ENCODE results near the gene CATSPER1.

The CATSPER1 gene

DNA sequence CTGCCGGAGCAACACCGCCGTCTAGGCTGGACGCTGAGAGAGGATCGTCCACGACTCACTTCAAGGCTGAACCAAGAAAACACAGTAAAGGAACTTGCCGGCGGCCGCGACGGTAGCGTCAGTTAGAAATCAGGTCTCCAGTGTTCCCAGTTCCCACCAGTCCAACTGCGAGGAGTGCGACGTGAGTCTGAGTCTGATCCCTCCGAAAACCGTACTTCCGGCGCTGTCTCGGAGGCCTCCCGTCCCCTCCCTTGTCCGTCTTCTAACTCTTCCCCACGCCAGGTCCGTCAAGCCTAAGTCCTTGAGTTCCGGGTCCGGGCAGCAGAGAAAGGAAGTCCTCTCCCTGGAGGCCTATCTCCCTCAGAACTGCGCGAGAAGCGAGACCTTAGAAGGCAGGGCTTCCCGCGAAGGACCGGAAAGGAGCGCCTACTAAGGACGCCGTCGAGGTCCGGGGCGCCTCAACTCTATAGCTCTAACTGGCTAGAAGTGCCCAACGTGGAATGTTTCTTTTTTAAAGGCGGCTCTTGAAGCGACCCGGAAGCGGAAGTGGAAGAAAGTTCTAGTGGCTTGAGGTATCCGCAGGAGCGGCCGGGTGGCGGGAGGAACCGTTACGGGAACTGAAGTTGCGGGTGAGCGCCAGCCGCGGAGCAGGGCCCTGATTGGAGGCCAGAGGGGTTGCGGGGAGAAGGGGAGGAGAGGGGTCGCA is 24.2 kb downstream of the CATSPER1 start, which contains the start of the genes BANF1 and EIF1AD:
TSS of gene BANF1 (plus strand) at position 562 of the 706 bp plus-strand sequence. CDS start 748 bp downstream, outside the sequence.
TSS of gene EIF1AD (minus strand) at position 216 of the 706 bp plus-strand sequence. CDS start 1,768 bp downstream, outside the sequence.
- DNase-seq, result peak; percentile 91

DNA sequence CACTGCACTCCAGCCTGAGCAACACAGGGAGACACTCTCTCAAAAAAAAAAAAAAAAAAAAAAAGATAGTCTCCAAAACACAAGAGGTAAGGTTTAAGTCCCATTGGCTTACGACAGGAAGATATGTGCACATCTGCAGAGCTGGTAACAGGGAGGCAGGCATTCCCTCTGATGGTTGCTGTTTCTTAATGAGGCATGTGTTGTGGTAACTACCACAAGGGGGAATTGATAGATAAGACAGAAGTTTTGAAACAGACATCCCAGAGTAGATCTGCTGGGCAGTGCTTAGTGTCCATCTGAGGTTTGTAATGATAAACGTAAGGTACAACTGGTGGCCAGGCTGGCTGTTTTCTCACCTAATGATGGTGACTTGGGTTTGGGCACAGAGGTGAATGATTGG is 29.0 kb downstream of the CATSPER1 start:
- DNase-seq, result no peak

DNA sequence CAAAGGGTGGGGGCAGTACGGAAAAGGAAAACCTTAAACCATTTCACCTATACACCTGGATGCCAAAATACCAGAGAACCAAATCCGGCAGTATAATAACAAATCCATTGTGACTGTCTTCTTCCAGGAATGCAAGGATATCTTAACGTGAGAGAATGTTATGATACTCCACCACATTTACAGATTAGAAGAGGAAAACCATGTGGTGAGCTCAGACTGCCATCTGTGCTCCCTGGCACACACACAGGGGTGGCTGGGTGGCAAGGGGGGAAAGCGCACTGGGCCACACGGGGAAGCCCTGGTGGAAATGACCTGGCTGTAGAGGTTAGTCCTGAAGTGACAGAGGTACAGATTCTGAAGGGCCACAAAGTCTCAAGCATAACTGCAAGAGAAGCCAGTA is 34.2 kb downstream of the CATSPER1 start:
- no peak for DNase-seq

DNA sequence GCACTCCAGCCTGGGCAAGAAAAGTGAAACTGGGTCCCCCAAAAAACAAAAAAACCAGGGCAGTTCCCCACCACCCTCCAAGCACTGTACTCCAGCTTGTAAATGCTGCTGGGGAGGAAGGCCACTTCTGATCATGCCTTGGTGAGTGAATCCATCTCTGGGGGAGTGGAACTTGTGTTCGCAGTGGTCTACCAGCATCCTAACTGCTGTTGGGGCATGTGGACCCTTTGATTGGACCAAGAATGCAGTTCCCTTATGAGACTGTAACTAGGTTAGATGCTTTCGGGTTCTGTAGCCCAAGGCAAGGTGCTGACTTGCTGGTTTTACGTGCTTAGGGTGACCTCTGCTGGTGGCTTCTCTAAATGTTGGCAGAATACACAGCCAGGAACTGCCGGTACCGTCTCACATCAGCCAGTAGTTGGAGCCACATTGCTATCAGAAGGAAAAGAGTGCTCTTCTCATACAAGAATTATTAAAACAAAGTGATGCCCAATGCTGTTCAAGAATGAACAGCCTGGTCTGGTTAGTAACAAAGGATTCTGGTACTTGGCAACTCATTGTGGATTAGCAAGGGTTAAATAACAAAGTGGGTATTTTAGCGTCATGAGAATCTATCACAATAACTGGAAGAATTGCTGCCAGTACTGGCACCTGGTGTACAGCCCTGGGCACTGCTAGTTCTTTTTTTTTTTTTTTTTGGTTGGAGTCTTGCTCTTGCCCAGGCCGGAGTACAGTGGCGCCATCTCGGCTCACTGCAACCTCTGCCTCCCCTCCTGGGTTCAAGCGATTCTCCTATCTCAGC is 37.3 kb downstream of the CATSPER1 start:
- DNase-seq, result peak; percentile 94

DNA sequence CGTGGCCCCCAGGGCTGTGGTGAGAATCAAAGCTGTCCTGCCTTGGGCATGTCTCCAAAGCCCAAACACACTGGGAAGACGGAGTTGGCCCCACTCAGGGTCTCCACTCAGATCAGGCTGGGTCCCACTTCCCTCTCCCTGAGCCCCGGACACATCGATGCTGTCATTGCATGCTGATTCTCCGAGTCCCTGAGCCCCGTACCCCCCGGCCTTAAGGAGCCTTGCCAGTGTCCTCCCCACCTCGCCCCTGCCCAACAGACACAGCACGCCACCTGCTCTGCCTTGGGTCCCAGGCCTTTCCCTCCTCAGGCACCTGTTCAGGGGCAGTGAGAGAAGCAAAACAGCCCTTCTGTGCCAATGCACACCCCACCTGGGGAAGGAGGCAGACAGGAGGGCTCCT is 38.9 kb downstream of the CATSPER1 start:
- no peak for DNase-seq

DNA sequence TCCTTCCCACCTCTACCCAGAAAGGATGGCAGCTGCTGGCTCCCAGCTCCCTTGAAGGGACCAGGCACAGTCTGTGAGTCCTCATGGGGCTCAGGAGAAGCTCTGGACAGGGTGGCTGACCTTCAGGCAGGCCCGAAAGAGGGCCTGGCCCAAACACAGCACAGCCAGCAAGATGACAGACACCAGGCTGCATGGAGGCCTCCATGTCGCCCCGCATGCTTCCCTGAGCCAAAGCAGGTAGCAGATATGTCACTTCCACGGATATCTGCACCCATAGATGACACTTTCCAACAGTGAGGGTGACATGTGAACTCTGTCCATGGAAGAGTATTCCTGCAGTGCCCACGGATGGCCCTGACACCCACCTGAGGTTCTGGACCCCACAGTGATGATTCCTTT is 42.7 kb downstream of the CATSPER1 start:
- no peak for DNase-seq

DNA sequence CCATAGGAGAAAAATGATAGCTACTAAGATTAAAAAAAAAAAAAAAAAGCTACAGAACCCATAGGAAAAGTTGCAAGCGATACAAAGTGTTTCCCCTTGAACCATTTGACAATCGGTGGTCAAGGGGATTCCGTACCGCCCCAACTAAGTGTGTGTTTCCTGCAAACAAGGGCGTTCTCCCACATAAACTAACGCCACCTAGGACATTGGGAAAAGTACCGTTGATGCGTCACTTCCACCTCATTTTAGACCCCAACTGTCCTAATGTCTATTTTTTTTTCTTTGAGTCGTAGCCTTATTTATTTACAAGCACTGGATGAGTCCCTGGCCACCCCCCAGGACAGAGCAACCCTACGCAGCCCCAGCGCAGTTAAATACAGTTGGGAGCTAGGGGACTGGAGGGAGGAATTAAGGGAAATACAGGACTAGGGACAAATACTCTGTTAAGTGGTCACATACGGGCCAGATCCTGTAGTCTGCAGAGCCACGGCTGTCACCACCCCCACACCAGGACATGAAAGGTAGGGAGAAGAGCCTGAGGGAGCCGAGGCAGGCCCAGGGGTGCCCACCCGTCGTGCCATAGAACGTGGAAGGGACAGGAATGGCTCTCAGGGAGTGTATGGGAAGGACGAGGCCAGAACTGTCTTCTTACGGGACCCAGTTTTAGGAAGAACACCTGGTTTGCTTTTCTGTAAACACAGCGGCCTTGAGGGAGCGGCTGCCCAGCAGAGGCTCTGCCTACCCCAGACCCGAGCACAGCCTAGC is 43.3 kb downstream of the CATSPER1 start:
- DNase-seq, result no peak

DNA sequence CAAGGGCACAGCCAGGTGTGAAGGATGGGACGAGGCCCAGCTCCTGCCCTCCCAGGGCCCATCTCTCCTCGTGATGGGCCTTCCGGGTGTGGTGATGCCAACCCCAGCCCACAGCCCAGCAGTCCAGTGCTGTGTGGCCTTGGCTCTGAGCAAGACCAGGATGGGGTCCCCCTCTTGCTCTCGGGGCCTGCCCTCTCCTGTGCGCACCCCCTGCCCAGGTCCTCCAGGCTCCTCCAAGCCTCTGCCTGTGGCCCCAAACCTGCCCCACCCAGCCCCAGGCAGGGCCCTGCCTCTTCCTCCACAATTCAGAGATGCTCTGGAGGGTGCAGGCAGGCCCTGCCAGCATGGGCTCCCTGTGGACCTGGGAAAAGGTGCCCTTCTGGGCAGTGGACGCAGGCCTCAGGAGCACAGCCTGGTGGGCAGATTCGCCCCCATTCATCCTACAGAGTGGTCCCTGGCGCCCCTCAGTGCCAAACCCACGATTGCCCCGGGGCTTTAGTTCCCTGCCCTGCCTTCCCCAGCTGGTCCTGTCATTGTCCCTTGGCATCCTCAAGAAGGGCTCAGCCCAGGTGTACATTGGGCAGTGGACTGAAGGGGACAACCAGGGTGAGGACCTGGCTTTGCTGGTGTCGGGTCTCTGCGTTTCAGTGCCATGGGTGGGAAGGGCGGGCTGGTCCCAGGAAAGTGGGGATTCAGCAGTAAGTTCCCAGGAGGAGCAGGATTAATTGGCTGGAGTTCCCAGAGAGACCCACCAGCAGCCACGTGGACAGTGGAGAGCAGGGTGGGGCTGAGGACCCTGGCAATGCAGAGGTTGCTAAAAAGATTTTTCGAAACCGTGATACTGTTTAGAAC is 44.1 kb downstream of the CATSPER1 start:
- no peak for DNase-seq

DNA sequence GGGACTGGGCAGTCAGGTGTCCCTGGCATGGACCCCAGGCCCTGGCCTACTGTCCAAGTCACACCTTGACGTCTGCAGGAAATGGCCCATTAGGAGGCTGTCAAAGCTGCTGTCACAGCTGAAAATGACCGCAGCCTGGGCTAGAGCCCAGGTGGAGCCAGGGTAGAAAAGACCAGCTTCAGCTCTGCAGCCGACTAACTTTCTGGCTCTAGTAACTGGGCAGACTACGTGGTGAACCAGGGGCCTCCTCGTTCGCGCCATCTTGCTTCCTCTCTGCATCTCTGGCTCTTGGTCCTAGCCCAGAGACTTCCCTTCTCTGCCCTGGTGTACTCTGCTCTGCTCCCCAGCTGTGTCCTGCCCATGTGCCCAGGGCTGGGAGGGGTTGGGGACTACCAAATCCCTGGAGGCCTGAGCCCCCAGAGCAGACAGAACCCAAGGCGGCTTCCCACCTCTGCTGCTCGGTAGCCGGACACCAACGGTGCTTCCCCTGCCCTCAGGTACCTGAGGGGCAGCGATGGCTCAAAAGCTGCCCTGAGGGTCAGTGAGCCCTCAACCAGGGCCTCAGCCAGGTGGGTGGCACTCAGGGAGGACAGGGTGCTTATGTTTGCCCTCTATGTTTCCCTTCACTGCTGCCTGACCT is 45.1 kb downstream of the CATSPER1 start:
- no peak for DNase-seq

DNA sequence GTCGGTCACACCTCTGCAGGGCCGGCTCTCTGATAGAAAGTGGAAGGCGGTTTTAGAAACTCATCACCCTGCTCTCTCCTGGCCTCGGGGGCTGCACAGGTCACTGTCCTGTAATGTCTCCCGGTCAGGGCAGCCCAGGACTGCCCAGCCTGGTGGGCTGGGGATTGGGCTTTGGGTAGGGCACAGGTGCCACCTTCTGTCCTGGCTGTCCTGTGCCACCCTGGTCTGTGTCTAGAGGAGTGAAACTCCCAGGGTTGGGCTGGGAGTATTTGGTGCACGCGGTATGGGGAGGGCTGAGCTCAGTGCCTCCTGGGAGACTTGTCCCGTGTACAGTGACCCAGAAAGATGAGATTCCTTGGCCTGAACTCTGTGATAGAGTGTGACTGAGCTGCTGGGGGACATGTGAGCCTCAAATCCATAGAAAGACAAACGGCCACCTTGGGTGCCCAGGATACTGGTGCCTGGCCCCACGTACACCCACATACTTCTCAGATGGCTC is 47.0 kb downstream of the CATSPER1 start:
- no peak for DNase-seq

DNA sequence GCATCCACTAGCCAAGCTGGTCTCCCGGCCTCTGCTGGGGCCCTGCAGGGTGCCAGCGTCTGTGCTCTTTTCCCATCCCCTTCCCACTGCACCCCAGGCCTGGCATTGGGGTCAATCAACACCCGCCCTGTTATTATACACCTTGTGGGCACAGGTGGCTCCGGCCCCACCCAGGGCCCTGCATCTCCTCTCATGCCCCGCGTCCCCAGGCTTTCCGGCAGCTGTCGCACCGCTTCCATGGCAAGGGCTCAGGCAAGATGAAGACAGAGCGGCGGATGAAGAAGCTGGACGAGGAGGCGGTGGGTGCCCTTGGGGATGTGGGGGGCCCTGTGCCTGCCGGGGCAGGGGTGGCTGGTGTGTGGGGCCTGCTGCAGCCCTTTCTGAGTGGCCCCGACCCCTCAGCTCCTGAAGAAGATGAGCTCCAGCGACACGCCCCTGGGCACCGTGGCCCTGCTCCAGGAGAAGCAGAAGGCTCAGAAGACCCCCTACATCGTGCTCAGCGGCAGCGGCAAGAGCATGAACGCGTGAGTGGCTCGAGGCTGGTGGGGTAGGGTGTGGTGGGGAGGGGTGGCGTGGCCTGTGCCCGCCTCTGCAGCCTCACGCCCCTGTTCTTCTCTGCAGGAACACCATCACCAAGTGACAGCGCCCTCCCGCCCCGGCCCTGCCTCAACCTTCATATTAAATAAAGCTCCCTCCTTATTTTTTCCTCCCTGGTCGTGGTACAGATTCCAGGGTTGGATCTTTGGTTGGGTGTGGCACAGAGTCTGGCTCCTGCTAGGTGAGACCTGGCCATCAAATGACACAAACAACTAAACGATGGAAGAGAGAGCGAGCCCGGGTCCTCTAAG is 47.7 kb downstream of the CATSPER1 start:
- DNase-seq, result no peak

DNA sequence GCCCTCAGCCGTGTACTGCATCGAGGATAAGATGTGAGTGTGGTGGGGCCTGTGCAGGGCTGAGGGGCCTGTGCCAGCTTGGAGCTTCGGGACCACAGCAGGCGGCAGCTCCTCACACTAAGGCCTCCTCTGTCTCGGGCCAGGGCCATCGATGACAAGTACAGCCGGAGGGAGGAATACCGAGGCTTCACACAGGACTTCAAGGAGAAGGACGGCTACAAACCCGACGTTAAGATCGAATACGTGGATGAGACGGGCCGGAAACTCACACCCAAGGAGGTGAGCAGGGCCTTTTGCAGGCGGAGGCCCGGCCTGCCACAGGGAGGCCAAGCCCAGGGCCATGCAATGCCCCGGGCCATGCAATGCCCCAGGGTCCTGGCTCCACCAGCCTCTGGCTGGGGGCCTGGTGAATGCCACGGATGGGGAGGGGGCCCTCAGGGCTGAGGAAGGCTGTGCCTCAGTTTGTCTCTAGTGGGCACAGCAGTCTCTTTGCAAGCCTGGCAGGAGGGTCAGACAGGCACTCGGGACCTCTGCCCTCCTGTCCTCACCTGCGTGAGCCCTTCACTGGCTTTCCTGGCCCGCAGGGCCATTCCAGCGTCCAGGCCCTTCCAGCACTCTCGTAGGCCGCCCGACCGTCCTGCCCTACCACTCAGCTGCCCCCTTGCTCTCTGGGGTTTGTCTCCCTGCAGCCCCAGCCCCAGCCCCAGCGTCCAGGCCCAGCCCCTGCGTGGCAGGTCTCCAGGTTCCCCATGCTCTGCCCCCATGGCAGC is 48.5 kb downstream of the CATSPER1 start:
- no peak for DNase-seq

DNA sequence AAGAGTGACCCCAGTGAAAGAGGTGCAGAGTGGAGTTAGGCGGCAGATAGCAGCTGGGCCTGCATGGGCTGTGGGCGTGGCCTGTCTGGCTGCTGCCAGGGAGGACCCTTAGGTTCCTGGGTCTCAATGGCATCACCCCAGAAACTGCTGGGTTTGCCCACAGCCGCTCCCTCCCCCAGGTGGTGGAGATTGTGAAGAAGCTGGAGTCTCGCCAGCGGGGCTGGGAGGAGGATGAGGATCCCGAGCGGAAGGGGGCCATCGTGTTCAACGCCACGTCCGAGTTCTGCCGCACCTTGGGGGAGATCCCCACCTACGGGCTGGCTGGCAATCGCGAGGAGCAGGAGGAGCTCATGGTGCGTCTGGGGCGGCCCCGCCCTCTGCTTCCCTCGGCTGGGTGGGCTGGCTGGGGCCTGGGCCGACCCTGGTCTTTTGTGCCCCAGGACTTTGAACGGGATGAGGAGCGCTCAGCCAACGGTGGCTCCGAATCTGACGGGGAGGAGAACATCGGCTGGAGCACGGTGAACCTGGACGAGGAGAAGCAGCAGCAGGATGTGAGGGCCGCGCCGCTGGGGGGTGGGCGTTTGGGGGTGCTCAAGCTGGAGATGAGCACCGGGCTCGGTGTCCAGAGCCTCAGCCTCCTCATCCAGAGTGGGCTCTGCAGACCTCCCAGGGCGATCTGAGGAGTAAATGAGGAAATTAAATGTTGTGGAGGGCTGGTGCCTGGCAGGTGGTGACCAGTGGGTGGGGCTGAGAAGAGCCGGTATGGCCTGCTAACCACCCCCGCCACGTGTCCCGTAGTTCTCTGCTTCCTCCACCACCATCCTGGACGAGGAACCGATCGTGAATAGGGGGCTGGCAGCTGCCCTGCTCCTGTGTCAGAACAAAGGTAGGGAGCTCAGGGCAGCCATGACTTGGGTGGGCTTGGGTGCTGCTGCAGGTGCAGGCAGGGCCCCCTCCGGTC is 49.8 kb downstream of the CATSPER1 start:
- DNase-seq, result no peak

DNA sequence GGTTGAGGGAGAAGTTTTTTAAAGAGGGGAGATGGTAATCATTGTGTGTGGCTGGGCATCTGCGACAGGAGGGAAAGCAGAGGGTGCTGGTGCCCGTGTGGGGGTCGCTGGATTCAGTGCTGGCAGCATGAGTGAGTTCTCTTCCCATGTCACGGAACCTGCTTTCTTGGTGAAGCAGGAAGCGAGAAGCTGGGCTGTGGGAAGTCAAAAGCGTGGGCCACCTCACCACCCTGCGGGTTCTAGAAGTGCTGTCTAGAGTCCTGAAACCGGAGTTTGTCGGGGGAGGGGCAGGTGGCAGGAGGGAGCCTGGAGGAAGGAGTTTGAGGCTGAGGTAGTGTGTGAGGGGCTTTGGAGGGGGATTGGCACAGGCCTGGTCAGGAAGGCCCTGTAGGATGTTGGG is 50.5 kb downstream of the CATSPER1 start:
- no peak for DNase-seq

DNA sequence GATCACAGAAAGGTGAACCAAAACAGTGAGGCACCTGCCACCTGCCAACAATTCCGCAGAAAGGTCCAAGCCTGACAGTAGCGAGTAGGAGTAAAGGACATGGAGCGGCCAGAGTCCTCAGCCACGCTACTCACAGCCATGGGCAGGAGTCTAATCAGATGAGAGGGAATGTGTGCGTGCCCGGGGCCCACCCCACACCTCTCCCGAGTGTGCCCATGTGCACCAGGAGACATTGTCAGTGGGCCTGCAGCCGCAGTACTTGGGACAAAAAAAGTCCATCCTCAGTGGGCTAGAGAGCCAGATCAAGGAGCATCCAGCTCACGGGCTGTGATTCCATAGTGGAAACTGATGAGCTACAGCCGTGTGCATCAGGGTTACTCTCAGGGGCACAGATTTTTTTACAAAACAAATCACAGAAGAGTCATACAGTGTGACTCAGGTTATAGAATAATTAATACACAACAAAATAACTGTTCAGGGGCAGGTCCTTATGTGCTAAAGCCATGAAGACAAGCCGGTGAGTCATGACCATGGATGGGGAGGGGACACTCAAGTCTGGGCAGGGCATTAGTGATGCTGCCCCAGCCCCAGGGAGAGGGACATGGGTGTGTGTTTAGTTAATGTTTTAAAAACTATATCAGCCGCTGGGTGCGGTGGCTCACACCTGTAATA is 52.7 kb downstream of the CATSPER1 start:
- no peak for DNase-seq

DNA sequence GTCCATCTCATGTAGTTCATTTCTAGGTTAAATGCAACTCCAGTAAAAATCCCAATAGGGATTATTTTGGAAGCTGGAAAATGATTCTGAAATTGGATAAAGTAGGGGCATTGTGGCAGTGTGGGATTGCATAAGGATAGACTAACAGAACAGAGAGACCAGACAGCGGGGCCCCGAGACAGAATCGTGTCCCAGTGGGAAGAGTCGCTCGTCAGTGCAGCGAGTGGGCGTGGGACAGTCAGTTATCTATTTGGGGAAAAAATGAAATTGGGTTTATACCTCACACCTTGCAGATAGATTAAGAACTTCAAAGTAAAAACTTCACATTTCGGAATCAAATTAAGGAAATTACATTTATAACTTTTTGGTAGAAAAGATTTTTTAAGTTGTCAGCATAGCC is 54.2 kb downstream of the CATSPER1 start:
- DNase-seq, result no peak

DNA sequence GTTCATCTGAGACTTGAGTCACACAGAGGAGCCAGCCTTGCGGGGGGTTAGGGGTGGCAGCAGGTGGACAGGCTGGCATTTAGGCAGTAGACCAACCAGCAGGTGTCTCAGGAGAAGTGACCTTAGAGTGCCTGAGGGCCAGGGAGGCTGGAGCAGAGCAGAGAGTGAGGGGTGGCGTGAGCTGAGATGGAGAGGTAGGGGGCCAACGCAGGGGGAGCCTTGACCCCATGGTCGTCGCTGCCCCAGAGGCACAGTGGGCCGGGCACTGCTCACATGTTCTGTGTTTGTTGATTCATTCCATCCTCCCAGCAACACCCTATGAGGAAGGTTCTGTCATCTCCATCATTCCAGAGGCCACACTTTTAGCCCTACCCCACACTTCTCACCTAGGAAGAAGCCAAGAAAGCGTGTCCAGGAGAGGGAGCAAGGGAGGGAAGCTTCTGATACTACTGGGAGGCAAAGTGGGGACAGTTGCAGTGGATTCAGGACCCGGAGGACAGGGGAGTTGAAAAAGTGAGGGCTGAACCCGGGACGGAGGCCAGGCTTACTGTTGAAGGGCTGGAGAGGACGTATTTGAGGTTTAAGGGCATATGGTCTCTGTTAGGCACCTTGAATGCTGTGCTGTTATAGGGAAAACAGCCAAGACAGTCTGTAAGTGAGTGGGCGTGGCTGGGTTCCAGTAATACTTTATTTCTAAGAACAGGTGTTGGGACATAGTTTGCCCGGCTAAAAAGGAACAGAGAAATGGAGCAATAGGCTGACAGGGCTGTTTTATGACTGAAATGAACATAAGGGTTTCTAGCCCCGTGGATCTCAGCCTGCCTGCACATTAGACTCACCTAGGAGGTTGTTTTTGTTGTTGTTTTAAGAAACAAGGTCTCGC is 57.4 kb downstream of the CATSPER1 start:
- DNase-seq, result no peak

All from CD4-positive, alpha-beta T cell treated with Interleukin-6 for 4 hours (primary cell).